ENCODE measurements around the gene PCCA.

Gene PCCA

GRCh38 chr13:100536643-100537180 lies 447.8 kb downstream of the PCCA start:
- DNase-seq = no peak

GRCh38 chr13:100537486-100537885 lies 448.6 kb downstream of the PCCA start:
- DNase-seq = no peak

- DNase-seq = no peak
Observed at GRCh38 chr13:100537951-100538462, 449.1 kb downstream of the PCCA start.

GRCh38 chr13:100540621-100541020 lies 451.7 kb downstream of the PCCA start:
- DNase-seq = no peak

GRCh38 chr13:100541897-100542825 lies 453.3 kb downstream of the PCCA start:
- no peak for DNase-seq

GRCh38 chr13:100542826-100543156 lies 453.9 kb downstream of the PCCA start:
- DNase-seq = no peak

- DNase-seq = no peak
Observed at GRCh38 chr13:100543872-100544602, 455.1 kb downstream of the PCCA start.

- peak in 27 of 58 donors; percentile 9 to 53 (median 25) for DNase-seq
Observed at GRCh38 chr13:100544866-100545683, 456.2 kb downstream of the PCCA start.

- no peak for DNase-seq
Observed at GRCh38 chr13:100545684-100546061, 456.8 kb downstream of the PCCA start.

- no peak for DNase-seq
Observed at GRCh38 chr13:100546713-100547405, 458.0 kb downstream of the PCCA start.

GRCh38 chr13:100547791-100548201 lies 458.9 kb downstream of the PCCA start:
- DNase-seq = peak in 1 of 58 donors; percentile 6

GRCh38 chr13:100549316-100549715 lies 460.4 kb downstream of the PCCA start:
- peak in 16 of 58 donors; percentile 5 to 51 (median 16) for DNase-seq

- no peak for DNase-seq
Observed at GRCh38 chr13:100552755-100553154, 463.9 kb downstream of the PCCA start.

GRCh38 chr13:100559886-100560285 lies 471.0 kb downstream of the PCCA start:
- DNase-seq = no peak

- DNase-seq = peak in 17 of 58 donors; percentile 8 to 68 (median 26)
Observed at GRCh38 chr13:100560498-100561157, 471.7 kb downstream of the PCCA start.

GRCh38 chr13:100561158-100561499 lies 472.2 kb downstream of the PCCA start:
- no peak for DNase-seq

- no peak for DNase-seq
Observed at GRCh38 chr13:100561599-100562204, 472.8 kb downstream of the PCCA start.

- no peak for DNase-seq
Observed at GRCh38 chr13:100563779-100564178, 474.9 kb downstream of the PCCA start.

GRCh38 chr13:100564444-100565223 lies 475.7 kb downstream of the PCCA start:
- no peak for DNase-seq
